ENCODE data around the gene DMRTA2.

DMRTA2 gene
- total RNA-seq = 0 to 1.4 (median 0) reads per million in 17 experiments

GRCh38 chr1:50422946-50423669 lies at the start of gene DMRTA2:
TSS of gene DMRTA2 (minus strand) at chr1:50423443. CDS start at chr1:50421536, 1,907 bp downstream.
- DNase-seq = peak in 2 of 4 experiments; percentile 16 to 33

GRCh38 chr1:50471967-50472366 lies 48.7 kb upstream of the DMRTA2 start:
- no peak for DNase-seq

- no peak for DNase-seq
Observed at GRCh38 chr1:50462964-50463363, 39.7 kb upstream of the DMRTA2 start.

GRCh38 chr1:50458507-50458906 lies 35.3 kb upstream of the DMRTA2 start:
- DNase-seq = peak; percentile 18 to 79 (median 48)

GRCh38 chr1:50454911-50455310 lies 31.7 kb upstream of the DMRTA2 start:
- DNase-seq = no peak

GRCh38 chr1:50453266-50453665 lies 30.0 kb upstream of the DMRTA2 start:
- DNase-seq = no peak

- no peak for DNase-seq
Observed at GRCh38 chr1:50452700-50453099, 29.5 kb upstream of the DMRTA2 start.

GRCh38 chr1:50450861-50451653 lies 27.8 kb upstream of the DMRTA2 start:
- no peak for DNase-seq

- no peak for DNase-seq
Observed at GRCh38 chr1:50447961-50448360, 24.7 kb upstream of the DMRTA2 start.

- no peak for DNase-seq
Observed at GRCh38 chr1:50441183-50441582, 17.9 kb upstream of the DMRTA2 start.

GRCh38 chr1:50438945-50439344 lies 15.7 kb upstream of the DMRTA2 start:
- no peak for DNase-seq

GRCh38 chr1:50436489-50436888 lies 13.2 kb upstream of the DMRTA2 start:
- DNase-seq = no peak

- no peak for DNase-seq
Observed at GRCh38 chr1:50430010-50430405, 6.8 kb upstream of the DMRTA2 start.

- no peak for DNase-seq
Observed at GRCh38 chr1:50427818-50428779, 4.9 kb upstream of the DMRTA2 start.

- no peak for DNase-seq
Observed at GRCh38 chr1:50427086-50427817, 4.0 kb upstream of the DMRTA2 start.

- DNase-seq = no peak
Observed at GRCh38 chr1:50426702-50427085, 3.5 kb upstream of the DMRTA2 start.

- DNase-seq = no peak
Observed at GRCh38 chr1:50426108-50426700, 3.0 kb upstream of the DMRTA2 start.

GRCh38 chr1:50425376-50426107 lies 2.3 kb upstream of the DMRTA2 start:
- DNase-seq = peak in 3 of 4 experiments; percentile 31 to 42 (median 42)

GRCh38 chr1:50424884-50425375 lies 1.7 kb upstream of the DMRTA2 start:
- DNase-seq = peak in 2 of 4 experiments; percentile 15

GRCh38 chr1:50424045-50424883 lies 1.0 kb upstream of the DMRTA2 start:
- peak in 3 of 4 experiments; percentile 19 to 42 (median 40) for DNase-seq
